PC-3 (cell line): ENCODE data around the gene BCAS3. TPM values are rescaled to one million over a fixed set of nuclear protein-coding genes. Genes with fewer than 3 reads are reported as not detected.

ENCODE experiments used
- ATAC-seq: fragments of 200-7000 bp; cut with Tn5 transposase; 2 replicates; pipeline ENCODE4 v1.9.1; 2020; ENCODE audit warnings: mild to moderate bottlenecking, moderate library complexity
- BruUV-seq: library from RNA; stranded (reverse); fragments of 400-500 nt; replicated peaks from 2 replicates; lab custom pipeline; 2021; lab: Mats Ljungman, UMichigan
- CTCF ChIA-PET: fragments of 300-600 bp; sonication (Branson Sonifier 250); formaldehyde crosslinking; loops from one replicate; lab custom pipeline; 2022; ENCODE audit warnings: antibody characterized with exemption; lab: Charles Lee
- POLR2A ChIA-PET: fragments of 300-600 bp; sonication (Branson Sonifier 250); formaldehyde crosslinking; loops from one replicate; lab custom pipeline; 2022; ENCODE audit warnings: antibody characterized with exemption; ENCODE audit not compliant: unreplicated experiment; lab: Charles Lee
- DNase-seq: peaks from one replicate; pipeline ENCODE4 v3.0.0-alpha.2; 2015
- H2AFZ ChIP-seq: fragments of 300-600 bp; sonication (generic); 2 replicates; pipeline ENCODE4 v1.6.0; 2016; ENCODE audit warnings: antibody characterized with exemption, low read length
- H3F3A ChIP-seq: fragments of 300-600 bp; sonication (generic); one replicate; pipeline ENCODE4 v1.6.0; 2017; ENCODE audit warnings: antibody characterized with exemption, low read length, control low read depth, mild to moderate bottlenecking; ENCODE audit not compliant: unreplicated experiment
- H3K27ac ChIP-seq: fragments of 300-600 bp; sonication (generic); 2 replicates; pipeline ENCODE4 v1.5.1; 2016; ENCODE audit warnings: mild to moderate bottlenecking, low read length
- H3K27me3 ChIP-seq: fragments of 300-600 bp; sonication (generic); 2 replicates; pipeline ENCODE4 v1.6.1; 2016; ENCODE audit warnings: low read length, mixed read lengths
- H3K36me3 ChIP-seq: fragments of 300-600 bp; sonication (generic); 2 replicates; pipeline ENCODE4 v1.6.1; 2016; ENCODE audit warnings: low read depth, mixed run types, low read length, mixed read lengths
- H3K4me1 ChIP-seq: fragments of 300-600 bp; sonication (generic); 2 replicates; pipeline ENCODE4 v1.5.1; 2016; ENCODE audit warnings: low read length; ENCODE audit not compliant: insufficient read depth
- H3K4me2 ChIP-seq: fragments of 300-600 bp; sonication (generic); 2 replicates; pipeline ENCODE4 v1.6.0; 2016; ENCODE audit warnings: low read length
- H3K4me3 ChIP-seq: fragments of 300-600 bp; sonication (generic); 2 replicates; pipeline ENCODE4 v1.5.1; 2016; ENCODE audit warnings: mild to moderate bottlenecking, low read length, mixed read lengths
- H3K79me2 ChIP-seq: fragments of 300-600 bp; sonication (generic); 2 replicates; pipeline ENCODE4 v1.6.1; 2017; ENCODE audit warnings: low read length, mixed read lengths
- H3K9ac ChIP-seq: fragments of 300-600 bp; sonication (generic); 2 replicates; pipeline ENCODE4 v1.6.0; 2016; ENCODE audit warnings: mild to moderate bottlenecking, low read length
- H3K9me2 ChIP-seq: fragments of 300-600 bp; sonication (generic); replicated peaks from 2 replicates; pipeline ENCODE4 v1.6.1; 2016; ENCODE audit warnings: mixed run types, low read length, mixed read lengths
- H3K9me3 ChIP-seq: fragments of 300-600 bp; sonication (generic); 2 replicates; pipeline ENCODE4 v1.6.1; 2016; ENCODE audit warnings: low read length, mixed read lengths
- H4K20me1 ChIP-seq: fragments of 300-600 bp; sonication (generic); 2 replicates; pipeline ENCODE4 v1.6.1; 2016; ENCODE audit warnings: low read length, mixed read lengths
- CTCF ChIP-seq: fragments of 300-600 bp; sonication (generic); conservative IDR thresholded peaks from 2 replicates; pipeline ENCODE4 v1.5.1; 2017; ENCODE audit warnings: antibody characterized with exemption, low read depth, mild to moderate bottlenecking, low read length
- EZH2 ChIP-seq: fragments of 300-600 bp; sonication (generic); IDR thresholded peaks from one replicate; pipeline ENCODE4 v1.6.1; 2017; ENCODE audit warnings: antibody characterized with exemption, mild to moderate bottlenecking, low read length; ENCODE audit not compliant: unreplicated experiment
- EZH2phosphoT487 ChIP-seq: fragments of 300-600 bp; sonication (generic); IDR thresholded peaks from 2 replicates; pipeline ENCODE4 v1.6.1; 2018; ENCODE audit warnings: mild to moderate bottlenecking, antibody characterized with exemption, low read length, borderline replicate concordance
- intact Hi-C: fragments of 100-400 bp; cut with micrococcal nuclease; formaldehyde crosslinking; loops from 2 replicates; pipeline ENCODE4 v1.9.0; 2023
- total RNA-seq: library from RNA; depleted of rRNA; stranded (reverse); fragments of >200 nt; gene quantifications from 2 replicates; pipeline ENCODE4 v1.2.3, GENCODE V29; 2014

Gene BCAS3
- total RNA-seq, 1 experiment from 2014 or later, result 25.9 TPM

- H3K9me3 ChIP-seq, result no peaks in the 10 kb centered on the region
- H3F3A ChIP-seq, result no peaks in the 10 kb centered on the region
- POLR2A ChIA-PET, result no interaction called here
- H3K36me3 ChIP-seq, result no peaks in the 10 kb centered on the region
- no peaks in the 10 kb centered on the region for H3K4me1 ChIP-seq
- CTCF ChIA-PET, result no interaction called here
- H3K9me2 ChIP-seq, result no peaks in the 10 kb centered on the region
- intact Hi-C loops, result no loop called here
- DNase-seq, result no peak
- H3K4me3 ChIP-seq, result no peak overlapping the region
- H3K27me3 ChIP-seq, result no peaks in the 10 kb centered on the region
- H3K79me2 ChIP-seq, result no peaks in the 10 kb centered on the region
- no peak overlapping the region for H3K4me2 ChIP-seq
- no peak overlapping the region for H3K27ac ChIP-seq
- ATAC-seq, result no peak
- TF ChIP-seq CTCF (no peak), EZH2phosphoT487 (no peak), EZH2 (no peak)
- no peaks in the 10 kb centered on the region for H4K20me1 ChIP-seq
- H3K9ac ChIP-seq, result no peak overlapping the region
- no TSS peak for BruUV-seq
- H2AFZ ChIP-seq, result no peak overlapping the region
These were observed 330.3 kb downstream of the BCAS3 start for GRCh38 chr17:61007980-61008379.

DNA sequence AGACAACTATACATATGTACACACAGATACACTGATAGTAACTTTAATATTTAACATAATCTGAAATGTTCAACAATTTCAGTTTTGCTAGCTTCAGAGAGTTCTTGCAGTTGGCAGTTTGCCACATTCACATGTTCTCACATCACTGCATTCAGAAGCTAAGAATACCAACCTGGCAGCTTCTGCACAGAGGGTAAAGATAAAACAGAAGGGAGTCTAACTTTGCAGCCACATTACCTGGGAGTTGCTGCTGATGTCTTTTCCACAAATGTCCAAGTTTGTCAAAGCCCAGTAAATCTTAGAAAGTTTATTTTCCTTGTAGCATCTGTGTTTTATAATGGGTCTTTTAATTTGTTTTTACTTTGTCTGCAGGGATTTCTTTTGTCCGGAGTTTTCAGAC, 332.0 kb downstream of the BCAS3 start:
- ATAC-seq, result no peak
- BruUV-seq, result no TSS peak
- no peak overlapping the region for H3K4me2 ChIP-seq
- TF ChIP-seq EZH2phosphoT487 (no peak), CTCF (no peak), EZH2 (no peak)
- no peaks in the 10 kb centered on the region for H3K36me3 ChIP-seq
- no peaks in the 10 kb centered on the region for H3K27me3 ChIP-seq
- no peak overlapping the region for H3K9ac ChIP-seq
- no peak for DNase-seq
- no peaks in the 10 kb centered on the region for H3K9me2 ChIP-seq
- no peak overlapping the region for H2AFZ ChIP-seq
- H3K4me3 ChIP-seq, result no peak overlapping the region
- H3K79me2 ChIP-seq, result no peaks in the 10 kb centered on the region
- no peaks in the 10 kb centered on the region for H4K20me1 ChIP-seq
- H3K27ac ChIP-seq, result no peak overlapping the region
- CTCF ChIA-PET, result no interaction called here
- intact Hi-C loops, result no loop called here
- H3K4me1 ChIP-seq, result no peaks in the 10 kb centered on the region
- H3F3A ChIP-seq, result no peaks in the 10 kb centered on the region
- H3K9me3 ChIP-seq, result no peaks in the 10 kb centered on the region
- POLR2A ChIA-PET, result no interaction called here

- H3K4me3 ChIP-seq, result no peak overlapping the region
- no peaks in the 10 kb centered on the region for H3K4me1 ChIP-seq
- ChIA-PET POLR2A (no interaction called here), CTCF (interaction anchor here (0.6 kb wide), 1 partner anchor 39 kb away, joined by 3 read pairs; no protein-coding TSS in a partner anchor)
- H3K27ac ChIP-seq, result no peak overlapping the region
- no peaks in the 10 kb centered on the region for H3K79me2 ChIP-seq
- H3K9me2 ChIP-seq, result no peaks in the 10 kb centered on the region
- DNase-seq (no peak), ATAC-seq (no peak)
- TF ChIP-seq EZH2phosphoT487 (no peak), EZH2 (no peak), CTCF (no peak)
- no peaks in the 10 kb centered on the region for H4K20me1 ChIP-seq
- no peaks in the 10 kb centered on the region for H3K9me3 ChIP-seq
- H2AFZ ChIP-seq, result no peak overlapping the region
- no peaks in the 10 kb centered on the region for H3F3A ChIP-seq
- H3K9ac ChIP-seq, result no peak overlapping the region
- H3K27me3 ChIP-seq, result no peaks in the 10 kb centered on the region
- no peak overlapping the region for H3K4me2 ChIP-seq
- intact Hi-C loops, result no loop called here
- BruUV-seq, result no TSS peak
- no peaks in the 10 kb centered on the region for H3K36me3 ChIP-seq
These were observed 333.1 kb downstream of the BCAS3 start for GRCh38 chr17:61010661-61011170.
